Neural progenitor cell (in vitro differentiated cells): Measurements from ENCODE around the gene PDAP1.

Experiments used
- CTCF ChIP-seq: fragments of 200-600 bp; sonication (generic); IDR thresholded peaks from 2 replicates; pipeline ENCODE4 v1.5.1; 2017; ENCODE audit warnings: antibody characterized with exemption, mild to moderate bottlenecking
- EZH2phosphoT487 ChIP-seq: fragments of 200-600 bp; sonication (generic); IDR thresholded peaks from 2 replicates; pipeline ENCODE4 v1.6.1; 2017; ENCODE audit warnings: antibody characterized with exemption

- no peak for TF ChIP-seq CTCF
- no peak for TF ChIP-seq EZH2phosphoT487
Observed at GRCh38 chr7:99402854-99403253, 5.5 kb downstream of the PDAP1 start.
